ENCODE results near the gene PLA2G2A. TPM values are rescaled to one million over a fixed set of nuclear protein-coding genes. Genes with fewer than 3 reads are reported as not detected.

The PLA2G2A gene
- polyA plus RNA-seq, 1 of the 3 experiments (the other 2 are of a cell fraction): not detected

- Histone ChIP-seq H3K4me3 (ENCODE audit: low read depth in 2 of 2, low read length in 1 of 2) (no peak overlapping the region), H3K27me3 (ENCODE audit: insufficient read depth) (no peaks in the 10 kb centered on the region), H3K9ac (no peak overlapping the region), H3K9me2 (no peaks in the 10 kb centered on the region), H3K36me3 (replicated peaks in 1 of 2; ENCODE audit: control insufficient read depth in 1 of 2, insufficient read depth in 2 of 2, low read length in 1 of 2) (no peaks in the 10 kb centered on the region), H4K20me1 (ENCODE audit: insufficient read depth) (no peaks in the 10 kb centered on the region), H2AFZ (ENCODE audit: low read depth) (no peak overlapping the region), H3K9me3 (no peaks in the 10 kb centered on the region), H3K4me1 (ENCODE audit: control insufficient read depth in 1 of 2, insufficient read depth in 2 of 2, low read depth in 1 of 2, low read length in 1 of 2) (no peaks in the 10 kb centered on the region), H3K4me2 (no peak overlapping the region), H3K79me2 (ENCODE audit: insufficient read depth) (no peaks in the 10 kb centered on the region), H3F3A (replicated peaks; ENCODE audit: insufficient read depth) (no peaks in the 10 kb centered on the region), H3K27ac (ENCODE audit: low read depth in 2 of 2, low read length in 1 of 2) (no peak overlapping the region)
- 53% methylated on average over 3 of the region's 3 CpGs for WGBS (ENCODE audit: low lambda C conversion rate)
- TF ChIP-seq RXRA (IDR thresholded peaks at IDR 0.05; ENCODE audit: borderline replicate concordance, low read depth): no peak
- no peak for TF ChIP-seq EZH2phosphoT487 (IDR thresholded peaks at IDR 0.05; ENCODE audit: borderline replicate concordance, low read depth)
- TF ChIP-seq NFIC (IDR thresholded peaks at IDR 0.05; ENCODE audit: borderline replicate concordance): no peak
- TF ChIP-seq, protein P1, sequence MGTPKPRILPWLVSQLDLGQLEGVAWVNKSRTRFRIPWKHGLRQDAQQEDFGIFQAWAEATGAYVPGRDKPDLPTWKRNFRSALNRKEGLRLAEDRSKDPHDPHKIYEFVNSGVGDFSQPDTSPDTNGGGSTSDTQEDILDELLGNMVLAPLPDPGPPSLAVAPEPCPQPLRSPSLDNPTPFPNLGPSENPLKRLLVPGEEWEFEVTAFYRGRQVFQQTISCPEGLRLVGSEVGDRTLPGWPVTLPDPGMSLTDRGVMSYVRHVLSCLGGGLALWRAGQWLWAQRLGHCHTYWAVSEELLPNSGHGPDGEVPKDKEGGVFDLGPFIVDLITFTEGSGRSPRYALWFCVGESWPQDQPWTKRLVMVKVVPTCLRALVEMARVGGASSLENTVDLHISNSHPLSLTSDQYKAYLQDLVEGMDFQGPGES (IDR thresholded peaks at IDR 0.05; ENCODE audit: low read depth, low read length): no peak
- TF ChIP-seq, protein P2, sequence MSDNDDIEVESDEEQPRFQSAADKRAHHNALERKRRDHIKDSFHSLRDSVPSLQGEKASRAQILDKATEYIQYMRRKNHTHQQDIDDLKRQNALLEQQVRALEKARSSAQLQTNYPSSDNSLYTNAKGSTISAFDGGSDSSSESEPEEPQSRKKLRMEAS (IDR thresholded peaks at IDR 0.05; ENCODE audit: low read depth): no peak
- TF ChIP-seq, protein P3, sequence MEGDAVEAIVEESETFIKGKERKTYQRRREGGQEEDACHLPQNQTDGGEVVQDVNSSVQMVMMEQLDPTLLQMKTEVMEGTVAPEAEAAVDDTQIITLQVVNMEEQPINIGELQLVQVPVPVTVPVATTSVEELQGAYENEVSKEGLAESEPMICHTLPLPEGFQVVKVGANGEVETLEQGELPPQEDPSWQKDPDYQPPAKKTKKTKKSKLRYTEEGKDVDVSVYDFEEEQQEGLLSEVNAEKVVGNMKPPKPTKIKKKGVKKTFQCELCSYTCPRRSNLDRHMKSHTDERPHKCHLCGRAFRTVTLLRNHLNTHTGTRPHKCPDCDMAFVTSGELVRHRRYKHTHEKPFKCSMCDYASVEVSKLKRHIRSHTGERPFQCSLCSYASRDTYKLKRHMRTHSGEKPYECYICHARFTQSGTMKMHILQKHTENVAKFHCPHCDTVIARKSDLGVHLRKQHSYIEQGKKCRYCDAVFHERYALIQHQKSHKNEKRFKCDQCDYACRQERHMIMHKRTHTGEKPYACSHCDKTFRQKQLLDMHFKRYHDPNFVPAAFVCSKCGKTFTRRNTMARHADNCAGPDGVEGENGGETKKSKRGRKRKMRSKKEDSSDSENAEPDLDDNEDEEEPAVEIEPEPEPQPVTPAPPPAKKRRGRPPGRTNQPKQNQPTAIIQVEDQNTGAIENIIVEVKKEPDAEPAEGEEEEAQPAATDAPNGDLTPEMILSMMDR (IDR thresholded peaks at IDR 0.05): no peak
- no peak for TF ChIP-seq MXI1 (IDR thresholded peaks at IDR 0.05; ENCODE audit: low read depth, low read length)
- no peak for TF ChIP-seq GABPA (IDR thresholded peaks at IDR 0.05; ENCODE audit: low read depth)
- no peak for TF ChIP-seq ZBTB33 (IDR thresholded peaks at IDR 0.05; ENCODE audit: borderline replicate concordance, low read depth)
- no peak for TF ChIP-seq NRF1 (IDR thresholded peaks at IDR 0.05; ENCODE audit: low read depth, low read length)
- TF ChIP-seq GATA2 (CRISPR knock-in tag; IDR thresholded peaks at IDR 0.05): no peak
- TF ChIP-seq USF2 (IDR thresholded peaks at IDR 0.05; ENCODE audit: borderline replicate concordance, low read depth, low read length): no peak
- no peak for TF ChIP-seq TEAD4 (IDR thresholded peaks at IDR 0.05; ENCODE audit: borderline replicate concordance, insufficient read depth)
- POLR2A ChIA-PET: no interaction called here
- CTCF ChIA-PET: no interaction called here
- DNase-seq: no peak
Measured at GRCh38 chr1:19941206-19941568, 38.2 kb downstream of the PLA2G2A start.
